IMR-90 (cell line): ENCODE results near the gene WDR5. TPM values are rescaled to one million over a fixed set of nuclear protein-coding genes. Genes with fewer than 3 reads are reported as not detected.

Experiments
- ATAC-seq: fragments of 200-7000 bp; cut with Tn5 transposase; 2 replicates; pipeline ENCODE4 v1.9.1; 2020; ENCODE audit warnings: low read depth, mild to moderate bottlenecking, moderate library complexity
- Bru-seq: library from RNA; stranded (reverse); fragments of 400-500 nt; gene quantifications from one replicate; lab custom pipeline; 2021; lab: Mats Ljungman, UMichigan
- BruChase-seq, 2 experiments: library from RNA; stranded (reverse); fragments of 400-500 nt; gene quantifications; one replicate each; lab custom pipeline; 2021; lab: Mats Ljungman, UMichigan
- BruUV-seq: library from RNA; stranded (reverse); fragments of 400-500 nt; replicated peaks from 2 replicates; lab custom pipeline; 2021; lab: Mats Ljungman, UMichigan
- CTCF ChIA-PET: fragments of 300-600 bp; formaldehyde crosslinking; extraction: SDS; loops from one replicate; lab custom pipeline; 2021; ENCODE audit warnings: antibody characterized with exemption; lab: Yijun Ruan, JAX
- POLR2A ChIA-PET: fragments of 300-600 bp; sonication (Branson Sonifier 250); formaldehyde crosslinking; loops from one replicate; lab custom pipeline; 2022; ENCODE audit warnings: antibody characterized with exemption; ENCODE audit not compliant: unreplicated experiment; lab: Charles Lee
- DNase-seq: peaks from one replicate; pipeline ENCODE4 v3.0.0; 2013
- H2AFZ ChIP-seq: replicated peaks from 2 replicates; pipeline ENCODE3; 2013; ENCODE audit warnings: low read length, mild to moderate bottlenecking; ENCODE audit not compliant: poor library complexity
- H2AK5ac ChIP-seq: 2 replicates; pipeline ENCODE4 v1.6.1; 2013; ENCODE audit warnings: low read depth, low read length, inconsistent platforms
- H2AK9ac ChIP-seq: replicated peaks from 2 replicates; pipeline ENCODE3; 2013; ENCODE audit warnings: mild to moderate bottlenecking, low read depth, low read length, moderate library complexity; ENCODE audit not compliant: poor library complexity
- H2BK120ac ChIP-seq: 2 replicates; pipeline ENCODE4 v1.6.1; 2013; ENCODE audit warnings: low read depth, low read length, inconsistent platforms
- H2BK15ac ChIP-seq: 3 replicates; pipeline ENCODE4 v1.6.1; 2013; ENCODE audit warnings: low read depth, low read length, inconsistent platforms
- H2BK20ac ChIP-seq: 2 replicates; pipeline ENCODE4 v1.6.1; 2013; ENCODE audit warnings: low read depth, mild to moderate bottlenecking, inconsistent platforms, low read length, moderate library complexity
- H2BK5ac ChIP-seq: 2 replicates; pipeline ENCODE4 v1.6.1; 2013; ENCODE audit warnings: mild to moderate bottlenecking, low read depth, low read length, inconsistent platforms; ENCODE audit not compliant: poor library complexity, severe bottlenecking
- H3K14ac ChIP-seq: replicated peaks from 2 replicates; pipeline ENCODE4 v1.6.1; 2013; ENCODE audit warnings: low read depth, low read length, inconsistent platforms
- H3K18ac ChIP-seq: 2 replicates; pipeline ENCODE4 v1.6.1; 2013; ENCODE audit warnings: low read depth, low read length, control low read depth
- H3K23ac ChIP-seq: 2 replicates; pipeline ENCODE4 v1.6.1; 2013; ENCODE audit warnings: low read depth, low read length, inconsistent platforms
- H3K27ac ChIP-seq: 2 replicates; pipeline ENCODE4 v1.5.1; 2013; ENCODE audit warnings: mild to moderate bottlenecking, control low read depth, low read length; ENCODE audit not compliant: insufficient read depth
- H3K27me3 ChIP-seq: 2 replicates; pipeline ENCODE4 v1.6.1; 2013; ENCODE audit warnings: low read length; ENCODE audit not compliant: control insufficient read depth, insufficient read depth
- H3K36me3 ChIP-seq: 2 replicates; pipeline ENCODE4 v1.6.1; 2013; ENCODE audit warnings: low read length, mixed read lengths; ENCODE audit not compliant: control insufficient read depth, insufficient read depth
- H3K4ac ChIP-seq: 2 replicates; pipeline ENCODE4 v1.6.1; 2013; ENCODE audit warnings: low read depth, low read length, inconsistent platforms
- H3K4me1 ChIP-seq: 2 replicates; pipeline ENCODE4 v1.6.1; 2013; ENCODE audit warnings: low read length, mixed read lengths; ENCODE audit not compliant: control insufficient read depth, insufficient read depth
- H3K4me2 ChIP-seq: 2 replicates; pipeline ENCODE4 v1.6.1; 2013; ENCODE audit warnings: low read depth, mild to moderate bottlenecking, control low read depth, low read length, moderate library complexity
- H3K4me3 ChIP-seq: 2 replicates; pipeline ENCODE4 v1.5.1; 2013; ENCODE audit warnings: low read depth, mild to moderate bottlenecking, control low read depth, low read length, moderate library complexity; ENCODE audit not compliant: insufficient read depth
- H3K56ac ChIP-seq: 2 replicates; pipeline ENCODE4 v1.6.1; 2013; ENCODE audit warnings: low read length, inconsistent platforms; ENCODE audit not compliant: insufficient read depth; ENCODE audit errors: extremely low read depth
- H3K79me1 ChIP-seq, 2 experiments: 2 replicates each; pipeline ENCODE4 v1.6.1; 2013; ENCODE audit warnings: low read length in 2 of 2, inconsistent platforms in 1 of 2, low read depth in 1 of 2
- H3K9ac ChIP-seq: 2 replicates; pipeline ENCODE4 v1.6.1; 2013; ENCODE audit warnings: low read depth, low read length, control low read depth
- H3K9me1 ChIP-seq: 2 replicates; pipeline ENCODE4 v1.6.1; 2013; ENCODE audit warnings: low read length, inconsistent platforms; ENCODE audit not compliant: insufficient read depth
- H3K9me3 ChIP-seq: 2 replicates; pipeline ENCODE4 v1.6.1; 2013; ENCODE audit warnings: low read length; ENCODE audit not compliant: control insufficient read depth, insufficient read depth
- H4K20me1 ChIP-seq: 2 replicates; pipeline ENCODE4 v1.6.1; 2013; ENCODE audit warnings: low read length, inconsistent platforms; ENCODE audit not compliant: insufficient read depth
- H4K5ac ChIP-seq: 2 replicates; pipeline ENCODE4 v1.6.1; 2013; ENCODE audit warnings: mild to moderate bottlenecking, low read depth, low read length, control low read depth
- H4K8ac ChIP-seq, 2 experiments: 2 replicates each; pipeline ENCODE4 v1.6.1; 2013; ENCODE audit warnings: low read depth in 2 of 2, low read length in 2 of 2, control low read depth in 1 of 2, inconsistent platforms in 1 of 2
- H4K91ac ChIP-seq: 2 replicates; pipeline ENCODE4 v1.6.1; 2013; ENCODE audit warnings: low read depth, low read length, inconsistent platforms; ENCODE audit not compliant: insufficient read depth
- CTCF ChIP-seq: conservative IDR thresholded peaks from 2 replicates; pipeline ENCODE4 v1.5.1; 2012; ENCODE audit warnings: mild to moderate bottlenecking, low read depth, low read length, improper control_type of control experiment
- MAFK ChIP-seq: IDR thresholded peaks from 2 replicates; pipeline ENCODE4 v1.6.1; 2012; ENCODE audit warnings: low read depth, low read length, improper control_type of control experiment
- MAZ ChIP-seq: IDR thresholded peaks from 2 replicates; pipeline ENCODE4 v1.6.1; 2012; ENCODE audit warnings: low read depth, mild to moderate bottlenecking, low read length, improper control_type of control experiment, moderate library complexity, borderline replicate concordance
- WGBS, 2 experiments: methylation state at CpG; one replicate each; pipeline versions ENCODE4 v1.1.5 to v1.1.7; 2013; ENCODE audit warnings: missing lambda C conversion rate in 2 of 2; ENCODE audit not compliant: insufficient read length in 1 of 2; ENCODE audit errors: extremely low coverage in 2 of 2; 5-methylcytosine and 5-hydroxymethylcytosine counted together
- dilution Hi-C: fragments of 300-500 bp; cut with HindIII; formaldehyde crosslinking; loops from one replicate; pipeline ENCODE4 v1.14.3; 2018; ENCODE audit warnings: low sequenced_read_pairs; ENCODE audit not compliant: unreplicated experiment
- in situ Hi-C: fragments of 300-500 bp; cut with MboI; formaldehyde crosslinking; loops from 3 replicates; pipeline ENCODE4 v1.14.3; 2019; ENCODE audit warnings: low sequenced_read_pairs, inconsistent platforms, mixed read lengths
- intact Hi-C: fragments of 100-400 bp; cut with micrococcal nuclease; formaldehyde crosslinking; loops from 2 replicates; pipeline ENCODE4 v1.10.0; 2022
- long read RNA-seq: library from polyadenylated mRNA; unstranded; transcript quantifications from one replicate; pipeline ENCODE4 v2.0.0, GENCODE V29; 2021; ENCODE audit not compliant: unreplicated experiment
- polyA plus RNA-seq, 3 experiments: library from polyadenylated mRNA; depleted of rRNA; stranded (reverse); fragments of >200 nt; gene quantifications; 2 replicates each; pipeline ENCODE4 v1.2.3, GENCODE V29; 2012; ENCODE audit warnings: low replicate concordance in 1 of 3
- total RNA-seq: library from RNA; depleted of rRNA; stranded (reverse); fragments of >200 nt; gene quantifications from 2 replicates; pipeline ENCODE4 v1.2.3, GENCODE V29; 2012; rRNA removed

WDR5 gene
- total RNA-seq (18.3 and 19.2 TPM in 2 replicates), polyA plus RNA-seq (2012; rRNA removed) (25.7 and 26.6 TPM in 2 replicates), Bru-seq, nascent RNA (percentile 61 among the genes with signal in this experiment), BruChase-seq, experiment 1, labeled RNA remaining after a 6-hour chase (percentile 70 among the genes with signal in this experiment), BruChase-seq, experiment 2, labeled RNA remaining after a 2-hour chase (percentile 75 among the genes with signal in this experiment)
- polyA plus RNA-seq (2012; cell fraction: cytosol; rRNA removed) = 18.5 and 20.0 TPM in 2 replicates
- polyA plus RNA-seq (2012; cell fraction: nucleus; rRNA removed; ENCODE audit: low replicate concordance) = 55.4 and 56.4 TPM in 2 replicates
- long read RNA-seq, transcript WDR5-201 (14 exons, 3,151 nt) = major isoform, 5 of 31 reads
- long read RNA-seq, partial matches to known transcripts = 21 of 31 reads
- long read RNA-seq, other reads (novel, unspliced or antisense) = 5 of 31 reads

DNA sequence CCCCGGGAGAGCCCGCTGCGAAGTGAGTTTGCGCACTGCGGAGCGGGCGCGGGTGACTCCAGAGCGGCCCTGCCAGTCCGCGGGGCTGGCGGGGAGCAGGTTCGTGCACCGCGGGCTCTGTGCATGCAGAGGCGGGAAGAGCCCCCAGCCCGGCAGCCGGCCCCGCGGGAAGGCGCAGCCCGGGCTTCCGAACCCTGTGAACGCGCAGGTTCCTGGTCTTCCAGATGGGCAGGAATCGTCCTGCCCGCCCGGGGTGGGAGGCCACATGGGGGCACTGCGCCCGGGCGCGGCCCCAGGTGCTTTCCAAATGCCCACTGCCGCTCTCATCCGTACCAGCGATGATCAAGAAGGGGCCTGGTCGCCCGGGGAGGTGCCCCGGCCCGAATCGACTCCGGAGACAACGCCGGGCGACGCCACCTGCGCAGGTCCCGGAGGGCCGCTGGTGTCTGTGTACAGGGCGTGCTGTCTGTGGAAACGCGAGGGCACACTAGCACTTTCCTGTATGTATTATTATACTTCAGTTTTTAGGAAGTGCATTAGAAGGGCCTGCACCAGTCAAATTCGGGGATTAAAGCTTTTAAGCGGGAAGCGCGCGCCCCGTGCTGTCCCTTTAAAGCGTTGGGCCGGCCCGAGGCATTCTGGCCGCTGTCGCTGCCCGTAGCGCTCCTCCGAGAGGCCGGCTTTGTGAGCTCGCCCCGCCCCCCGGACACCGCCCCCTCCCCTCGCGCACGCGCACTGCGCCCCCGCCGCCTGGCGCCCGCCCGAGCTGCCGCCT is at the start of gene WDR5:
TSS of gene WDR5 (plus strand) at position 740 of the 775 bp plus-strand sequence. CDS start 3,796 bp downstream, outside the sequence.
- Histone ChIP-seq H2BK5ac (peak within 1 kb of the TSS; percentile 83), H4K5ac (peak within 1 kb of the TSS; percentile 89), H3K9ac (peak within 1 kb of the TSS; percentile 93), H3K56ac (peak within 1 kb of the TSS; percentile 61; the same call in 1 of the 2 replicates), H3K27ac (peak within 1 kb of the TSS; percentile 71), H3K9me1 (peaks cover 13% of the 10 kb centered on the region; the same call in 1 of the 2 replicates), H4K20me1 (peaks cover 33% of the 10 kb centered on the region), H2AK9ac (peak within 1 kb of the TSS; percentile 96), H2AFZ (peak within 1 kb of the TSS; percentile 92), H3K18ac (peak within 1 kb of the TSS; percentile 30), H3K4me2 (peak within 1 kb of the TSS; percentile 92), H3K23ac (peak within 1 kb of the TSS; percentile 95), H3K27me3 (no peaks in the 10 kb centered on the region), H2BK15ac (no peak within 1 kb of the TSS), H3K4ac (peak within 1 kb of the TSS; percentile 87), H4K8ac (peak within 1 kb of the TSS; percentile 83 to 98), H2BK20ac (no peak within 1 kb of the TSS), H3K79me1 (peaks cover 26 to 46% of the 10 kb centered on the region in 2 experiments), H3K36me3 (peaks cover 5% of the 10 kb centered on the region), H4K91ac (peak within 1 kb of the TSS; percentile 80), H3K4me1 (peaks cover 18% of the 10 kb centered on the region), H3K14ac (peak within 1 kb of the TSS; percentile 89), H2BK120ac (peak within 1 kb of the TSS; percentile 74; the same call in 1 of the 2 replicates), H3K4me3 (peak within 1 kb of the TSS; percentile 81), H2AK5ac (peak within 1 kb of the TSS; percentile 49), H3K9me3 (no peaks in the 10 kb centered on the region)
- dilution Hi-C loops = no loop called here
- intact Hi-C loops = loop anchor here (2.0 kb wide), 1 partner anchor 69 kb away; no protein-coding TSS in a partner anchor
- in situ Hi-C loops = loop anchor here (25.0 kb wide), 1 partner anchor 348 kb away; no protein-coding TSS in a partner anchor
- peak; percentile 86 for ATAC-seq
- peak; percentile 85 for DNase-seq
- ChIA-PET CTCF (no interaction called here), POLR2A (interaction anchor here (0.5 kb wide), 1 partner anchor 103 kb away, joined by 3 read pairs; no protein-coding TSS in a partner anchor)
- 1% methylated on average over 25 of the region's 81 CpGs; no CpG with 5 or more reads in 1 of the 2 experiments for WGBS, 2 experiments
- no TSS peak for BruUV-seq
- TF ChIP-seq CTCF (0 out of 2 replicates have a peak, but pooled peaks have one; percentile 3), MAZ (peak; percentile 88; the same call in 1 of the 2 replicates), MAFK (no peak)
